ENCODE data around the gene CMTM6.

DNA sequence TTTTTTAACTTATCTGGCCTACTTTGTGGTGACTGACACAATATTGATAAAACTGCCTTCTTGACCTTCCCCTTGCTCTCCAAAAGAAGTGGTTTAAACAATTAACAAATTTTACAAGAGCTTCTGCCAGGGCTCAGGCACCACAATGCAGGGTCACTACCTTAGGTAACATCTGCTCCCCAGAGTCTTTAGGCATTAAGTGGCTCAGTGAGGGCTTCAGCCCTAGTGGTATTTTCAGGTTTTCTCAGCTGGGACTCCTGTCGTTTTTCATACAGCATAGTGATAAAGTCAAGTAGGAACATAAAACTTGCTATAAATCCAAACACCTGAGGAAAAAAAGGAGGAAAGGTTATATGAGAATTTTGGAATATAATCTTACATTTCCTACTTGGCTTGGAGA is 18.9 kb downstream of the CMTM6 start:
- TF ChIP-seq, protein P1, sequence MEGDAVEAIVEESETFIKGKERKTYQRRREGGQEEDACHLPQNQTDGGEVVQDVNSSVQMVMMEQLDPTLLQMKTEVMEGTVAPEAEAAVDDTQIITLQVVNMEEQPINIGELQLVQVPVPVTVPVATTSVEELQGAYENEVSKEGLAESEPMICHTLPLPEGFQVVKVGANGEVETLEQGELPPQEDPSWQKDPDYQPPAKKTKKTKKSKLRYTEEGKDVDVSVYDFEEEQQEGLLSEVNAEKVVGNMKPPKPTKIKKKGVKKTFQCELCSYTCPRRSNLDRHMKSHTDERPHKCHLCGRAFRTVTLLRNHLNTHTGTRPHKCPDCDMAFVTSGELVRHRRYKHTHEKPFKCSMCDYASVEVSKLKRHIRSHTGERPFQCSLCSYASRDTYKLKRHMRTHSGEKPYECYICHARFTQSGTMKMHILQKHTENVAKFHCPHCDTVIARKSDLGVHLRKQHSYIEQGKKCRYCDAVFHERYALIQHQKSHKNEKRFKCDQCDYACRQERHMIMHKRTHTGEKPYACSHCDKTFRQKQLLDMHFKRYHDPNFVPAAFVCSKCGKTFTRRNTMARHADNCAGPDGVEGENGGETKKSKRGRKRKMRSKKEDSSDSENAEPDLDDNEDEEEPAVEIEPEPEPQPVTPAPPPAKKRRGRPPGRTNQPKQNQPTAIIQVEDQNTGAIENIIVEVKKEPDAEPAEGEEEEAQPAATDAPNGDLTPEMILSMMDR (optimal IDR thresholded peaks at IDR 0.05 in 1 of 3, IDR thresholded peaks at IDR 0.05 in 1 of 3, conservative IDR thresholded peaks at IDR 0.05 in 1 of 3; ENCODE audit: extremely low read depth in 1 of 3, insufficient read depth in 2 of 3, low read length in 3 of 3), result no peak
- TF ChIP-seq EZH2 (IDR thresholded peaks at IDR 0.05; ENCODE audit: low read length), result no peak
